Measurements from ENCODE around the gene MAGI1.

DNA sequence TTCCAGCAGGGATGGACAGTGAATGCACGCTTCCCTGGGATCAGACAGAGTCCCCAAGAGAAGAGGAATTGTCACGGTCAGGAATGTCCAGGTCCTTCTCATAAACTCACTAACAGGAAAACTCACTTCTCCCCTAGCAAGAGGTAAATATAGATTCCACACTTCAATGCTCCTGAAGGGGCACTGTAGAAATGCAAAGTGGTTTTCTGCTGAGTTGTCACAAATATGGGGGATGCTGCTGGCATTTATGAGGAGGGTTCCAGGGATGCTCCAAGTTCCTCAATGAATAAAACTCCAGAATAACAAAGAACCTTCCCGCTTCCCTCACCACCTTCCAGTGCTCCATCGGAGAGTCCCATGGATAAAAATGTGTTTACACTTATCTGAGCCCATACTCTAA lies 423.4 kb downstream of the MAGI1 start:
- TF ChIP-seq, protein P1, sequence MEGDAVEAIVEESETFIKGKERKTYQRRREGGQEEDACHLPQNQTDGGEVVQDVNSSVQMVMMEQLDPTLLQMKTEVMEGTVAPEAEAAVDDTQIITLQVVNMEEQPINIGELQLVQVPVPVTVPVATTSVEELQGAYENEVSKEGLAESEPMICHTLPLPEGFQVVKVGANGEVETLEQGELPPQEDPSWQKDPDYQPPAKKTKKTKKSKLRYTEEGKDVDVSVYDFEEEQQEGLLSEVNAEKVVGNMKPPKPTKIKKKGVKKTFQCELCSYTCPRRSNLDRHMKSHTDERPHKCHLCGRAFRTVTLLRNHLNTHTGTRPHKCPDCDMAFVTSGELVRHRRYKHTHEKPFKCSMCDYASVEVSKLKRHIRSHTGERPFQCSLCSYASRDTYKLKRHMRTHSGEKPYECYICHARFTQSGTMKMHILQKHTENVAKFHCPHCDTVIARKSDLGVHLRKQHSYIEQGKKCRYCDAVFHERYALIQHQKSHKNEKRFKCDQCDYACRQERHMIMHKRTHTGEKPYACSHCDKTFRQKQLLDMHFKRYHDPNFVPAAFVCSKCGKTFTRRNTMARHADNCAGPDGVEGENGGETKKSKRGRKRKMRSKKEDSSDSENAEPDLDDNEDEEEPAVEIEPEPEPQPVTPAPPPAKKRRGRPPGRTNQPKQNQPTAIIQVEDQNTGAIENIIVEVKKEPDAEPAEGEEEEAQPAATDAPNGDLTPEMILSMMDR (conservative IDR thresholded peaks at IDR 0.05), result no peak
- TF ChIP-seq ZFX (IDR thresholded peaks at IDR 0.05), result no peak

Measured in C4-2B (cell line).